Cortex of kidney (tissue), 1 donor: ENCODE measurements around the gene WNT2B.

Source experiments
- DNase-seq: peaks from one replicate; lab custom pipeline; 2025; lab: John Stamatoyannopoulos, UW

Gene WNT2B

GRCh38 chr1:112527266-112528010 is 18.7 kb downstream of the WNT2B start:
- DNase-seq, result no peak

DNA sequence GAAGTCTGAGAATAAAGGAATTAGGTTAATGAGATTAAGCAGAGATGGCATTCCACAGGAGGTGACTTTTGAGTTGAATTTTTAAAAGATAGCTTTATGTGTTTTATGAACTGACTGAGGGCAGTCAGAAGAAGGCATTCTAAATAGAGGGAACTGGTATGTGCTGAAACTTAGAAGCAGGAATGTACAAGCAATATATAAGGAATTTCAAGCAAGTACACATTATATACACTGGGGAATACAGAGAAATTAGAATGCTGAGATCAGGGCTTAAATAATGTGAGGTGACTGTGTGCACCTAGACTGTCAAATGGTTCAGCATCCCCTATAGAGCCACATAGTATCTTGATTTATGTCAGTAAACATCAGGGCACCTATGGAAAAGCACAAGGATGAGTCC is 19.3 kb downstream of the WNT2B start:
- DNase-seq, result no peak

GRCh38 chr1:112529301-112529700 is 20.5 kb downstream of the WNT2B start:
- DNase-seq, result no peak

GRCh38 chr1:112530832-112531231 is 22.1 kb downstream of the WNT2B start:
- no peak for DNase-seq

DNA sequence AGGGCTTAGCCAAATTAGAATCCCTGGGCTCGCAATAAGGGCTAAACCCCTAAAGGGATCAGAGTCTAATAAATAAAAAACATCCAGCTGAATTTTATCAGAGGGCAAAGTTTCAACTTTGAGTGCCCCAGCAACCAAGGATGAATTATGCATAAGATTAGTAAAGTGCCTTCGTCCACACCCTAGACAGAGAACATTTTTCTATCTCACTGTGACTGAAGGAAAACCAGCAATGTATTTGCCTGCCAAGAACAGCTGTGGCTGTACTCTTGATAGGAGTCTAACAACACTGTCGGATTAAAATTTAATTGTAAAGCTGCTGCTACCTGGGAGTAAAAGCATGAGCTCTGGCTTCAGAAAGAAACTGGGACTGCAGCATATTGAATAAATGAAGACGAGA is 23.3 kb downstream of the WNT2B start:
- DNase-seq, result no peak

- no peak for DNase-seq
Measured at GRCh38 chr1:112533029-112533428, 24.3 kb downstream of the WNT2B start.

- no peak for DNase-seq
Measured at GRCh38 chr1:112536561-112536960, 27.8 kb downstream of the WNT2B start.

DNA sequence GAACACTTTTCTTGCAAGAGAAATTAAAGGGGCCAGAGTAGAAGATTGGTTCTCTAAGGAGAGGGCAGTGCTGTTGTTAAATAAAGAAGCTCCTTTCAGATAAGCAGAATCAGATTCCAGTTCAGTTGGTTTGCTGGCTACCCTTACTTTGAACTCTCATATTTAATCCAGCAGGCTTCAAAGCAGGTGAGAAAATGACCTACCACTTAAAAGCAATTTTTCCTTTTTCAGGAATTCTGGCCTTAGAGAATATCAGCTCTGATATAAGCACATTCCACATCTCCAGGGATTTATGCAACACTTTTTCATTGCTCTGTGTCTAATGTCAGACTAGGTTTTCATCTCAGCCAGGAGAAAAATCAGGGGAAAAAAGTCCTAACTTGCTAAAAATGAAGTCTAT is 28.7 kb downstream of the WNT2B start:
- no peak for DNase-seq

- no peak for DNase-seq
Measured at GRCh38 chr1:112538883-112539282, 30.1 kb downstream of the WNT2B start.

DNA sequence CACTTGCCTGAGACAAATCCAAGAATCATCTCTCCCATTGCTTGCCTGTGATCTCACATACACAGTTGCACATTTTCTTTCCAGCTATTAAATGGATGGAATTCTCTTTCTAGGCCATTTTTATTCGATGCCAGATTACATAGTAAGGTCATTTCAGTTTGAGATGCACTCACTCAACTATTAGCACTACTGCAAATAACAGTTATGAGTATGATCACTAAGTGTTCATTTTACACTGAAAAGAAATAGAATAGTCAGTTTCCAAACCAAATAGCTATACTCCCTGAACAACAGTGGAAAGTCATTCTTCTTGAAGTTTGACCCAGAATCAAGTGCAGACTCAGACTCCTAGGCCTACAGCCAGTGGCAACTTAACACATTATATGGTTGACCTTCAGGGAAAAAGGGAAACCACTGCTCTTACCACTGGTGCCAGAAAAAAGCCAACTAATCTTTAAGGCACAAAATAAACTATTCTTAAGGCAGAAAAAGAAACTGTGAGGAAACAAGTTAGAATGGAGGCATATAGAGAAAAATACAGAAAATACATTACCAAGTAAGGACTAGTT is 31.5 kb downstream of the WNT2B start:
- DNase-seq, result no peak

- no peak for DNase-seq
Measured at GRCh38 chr1:112541299-112541698, 32.5 kb downstream of the WNT2B start.

DNA sequence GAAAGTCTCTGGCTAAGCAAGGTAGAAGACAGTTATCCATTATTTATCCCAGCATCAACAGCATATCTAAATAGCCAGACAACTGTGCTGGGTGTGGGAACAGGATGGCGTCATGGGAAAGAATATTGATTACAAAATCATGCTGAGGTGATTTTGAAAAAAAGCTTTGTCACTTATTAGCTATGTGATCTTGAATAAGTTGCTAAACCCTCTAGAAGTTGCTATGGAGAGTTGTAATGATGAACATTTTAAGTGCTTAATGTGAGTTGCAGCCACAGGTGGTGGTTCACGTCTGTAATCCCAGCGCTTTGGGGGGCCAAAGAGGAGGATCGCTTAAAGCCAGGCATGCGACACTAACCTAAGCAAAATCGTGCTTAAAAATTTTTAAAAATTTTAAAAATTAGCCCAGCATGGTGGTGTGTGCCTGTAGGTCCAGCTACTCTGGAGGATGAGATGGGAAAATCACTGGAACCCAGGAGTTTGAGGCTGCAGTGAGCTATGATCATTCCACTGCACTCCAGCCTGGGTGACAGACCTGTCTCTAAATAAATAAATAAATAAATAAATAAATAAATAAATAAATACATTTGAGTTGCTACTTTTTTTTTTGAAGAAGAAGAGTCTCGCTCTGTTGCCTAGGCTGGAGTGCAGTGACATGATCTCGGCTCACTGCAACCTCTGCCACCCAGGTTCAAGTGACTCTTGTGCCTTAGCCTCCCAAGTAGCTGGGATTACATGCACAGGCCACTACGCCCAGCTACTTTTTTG is 33.6 kb downstream of the WNT2B start:
- DNase-seq, result no peak

- DNase-seq, result no peak
Measured at GRCh38 chr1:112544011-112544688, 35.4 kb downstream of the WNT2B start.

GRCh38 chr1:112544751-112545150 is 36.0 kb downstream of the WNT2B start:
- no peak for DNase-seq

- no peak for DNase-seq
Measured at GRCh38 chr1:112546076-112546475, 37.3 kb downstream of the WNT2B start.

DNA sequence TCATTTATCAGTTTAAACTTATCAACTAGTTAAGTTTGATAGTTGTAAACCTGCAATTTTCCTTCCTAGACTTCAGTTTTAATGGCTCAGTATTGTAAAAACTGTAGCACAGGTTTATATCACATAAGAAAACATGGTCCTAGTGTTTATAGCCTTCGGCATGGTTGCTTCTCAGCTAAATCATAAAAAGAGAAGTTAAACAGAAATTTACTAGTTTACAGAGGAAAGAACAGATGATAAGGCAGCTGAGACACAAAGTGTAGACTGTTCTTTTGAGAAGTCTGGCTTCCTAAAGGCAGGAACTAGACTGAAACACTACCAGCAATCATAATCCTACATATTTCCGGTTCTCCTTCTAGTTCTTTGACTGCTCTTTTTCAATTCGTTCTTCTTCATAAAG is 39.8 kb downstream of the WNT2B start:
- no peak for DNase-seq

DNA sequence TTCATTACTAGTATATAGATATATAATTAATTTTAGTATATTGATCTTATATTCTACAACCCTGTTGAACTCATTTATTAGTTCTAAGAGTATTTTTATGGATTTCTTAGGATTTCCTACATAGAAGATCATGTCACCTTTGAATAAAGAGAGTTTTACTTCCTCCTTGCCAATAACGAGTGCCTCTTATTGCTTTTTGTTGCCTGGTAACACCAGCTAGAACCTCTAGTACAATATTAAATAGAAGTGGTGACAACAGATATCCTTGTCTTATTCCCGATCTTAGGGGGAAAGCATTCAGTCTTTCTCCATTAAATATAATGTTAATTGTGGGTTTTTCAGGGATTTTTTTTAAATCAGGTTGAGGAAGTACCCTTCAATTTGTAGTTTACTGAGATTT is 40.8 kb downstream of the WNT2B start:
- no peak for DNase-seq

DNA sequence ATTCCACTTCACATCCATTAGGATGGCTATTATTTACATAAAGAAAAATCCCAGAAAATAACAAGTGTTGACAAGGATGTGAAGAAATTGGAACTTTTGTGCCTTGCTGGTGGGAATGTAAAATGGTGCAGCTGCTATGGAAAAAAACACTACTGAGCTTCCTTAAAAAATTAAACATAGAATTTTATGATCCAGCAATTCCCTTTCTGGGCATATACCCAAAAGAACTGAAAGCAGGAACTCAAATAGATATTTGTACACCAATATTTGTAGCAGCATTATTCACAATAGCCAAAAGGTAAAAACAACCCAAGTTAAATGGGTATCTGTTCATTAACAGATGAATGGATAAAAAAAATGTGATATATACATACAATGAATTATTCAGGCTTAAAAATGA is 45.6 kb downstream of the WNT2B start:
- no peak for DNase-seq

GRCh38 chr1:112557385-112557784 is 48.6 kb downstream of the WNT2B start:
- no peak for DNase-seq

- DNase-seq, result no peak
Measured at GRCh38 chr1:112558634-112559033, 49.9 kb downstream of the WNT2B start.

GRCh38 chr1:112563341-112563740 is 54.6 kb downstream of the WNT2B start:
- no peak for DNase-seq

GRCh38 chr1:112564081-112564480 is 55.3 kb downstream of the WNT2B start:
- no peak for DNase-seq

GRCh38 chr1:112565800-112566199 is 57.0 kb downstream of the WNT2B start:
- DNase-seq, result no peak
